H9 (cell line): ENCODE data around the gene GRID2IP. TPM values are rescaled to one million over a fixed set of nuclear protein-coding genes. Genes with fewer than 3 reads are reported as not detected.
"Not testable (repeated sequence)": the region's sequence is repeated elsewhere in the genome, so short reads cannot be mapped to it uniquely, and the experiment has no call there.

Experiments used
- DNase-seq: peaks from one replicate; pipeline ENCODE4 v3.0.0-alpha.2; 2017
- H2AFZ ChIP-seq: one replicate; pipeline ENCODE4 v1.6.1; 2013; ENCODE audit warnings: mild to moderate bottlenecking, low read length, control low read depth, moderate library complexity
- H2AK5ac ChIP-seq: 2 replicates; pipeline ENCODE4 v1.6.1; 2013; ENCODE audit warnings: low read length, control low read depth, mixed read lengths; ENCODE audit not compliant: insufficient read length
- H2BK120ac ChIP-seq: one replicate; pipeline ENCODE4 v1.6.1; 2013; ENCODE audit warnings: low read depth, mild to moderate bottlenecking, low read length, control low read depth, inconsistent platforms; ENCODE audit not compliant: poor library complexity, severe bottlenecking
- H2BK12ac ChIP-seq: 2 replicates; pipeline ENCODE4 v1.6.1; 2013; ENCODE audit warnings: low read length, control low read depth, mixed read lengths, low read depth; ENCODE audit not compliant: insufficient read length
- H2BK15ac ChIP-seq: 2 replicates; pipeline ENCODE4 v1.6.1; 2013; ENCODE audit warnings: low read depth, low read length, control low read depth
- H2BK20ac ChIP-seq: one replicate; pipeline ENCODE4 v1.6.1; 2013; ENCODE audit warnings: low read depth, mild to moderate bottlenecking, low read length, control low read depth, inconsistent platforms; ENCODE audit not compliant: poor library complexity, severe bottlenecking
- H2BK5ac ChIP-seq: 2 replicates; pipeline ENCODE4 v1.6.1; 2013; ENCODE audit warnings: low read length, control low read depth, mixed read lengths; ENCODE audit not compliant: insufficient read length
- H3K14ac ChIP-seq: 2 replicates; pipeline ENCODE4 v1.6.1; 2013; ENCODE audit warnings: low read length, control low read depth; ENCODE audit not compliant: insufficient read depth
- H3K18ac ChIP-seq: 2 replicates; pipeline ENCODE4 v1.6.1; 2013; ENCODE audit warnings: low read depth, mild to moderate bottlenecking, mixed read lengths, low read length, control low read depth; ENCODE audit not compliant: insufficient read length
- H3K23ac ChIP-seq: 2 replicates; pipeline ENCODE4 v1.6.1; 2013; ENCODE audit warnings: low read length, control low read depth, mixed read lengths, low read depth; ENCODE audit not compliant: insufficient read length
- H3K23me2 ChIP-seq: 2 replicates; pipeline ENCODE4 v1.6.1; 2013; ENCODE audit warnings: low read depth, mild to moderate bottlenecking, mixed read lengths, low read length, control low read depth; ENCODE audit not compliant: insufficient read length, poor library complexity, severe bottlenecking
- H3K27ac ChIP-seq: 2 replicates; pipeline ENCODE4 v1.5.1; 2013; ENCODE audit warnings: low read length, control low read depth, mixed read lengths, low read depth; ENCODE audit not compliant: insufficient read length
- H3K27me3 ChIP-seq: 2 replicates; pipeline ENCODE4 v1.6.1; 2013; ENCODE audit warnings: low read length, control low read depth, inconsistent platforms; ENCODE audit not compliant: insufficient read depth
- H3K4ac ChIP-seq: 2 replicates; pipeline ENCODE4 v1.6.1; 2013; ENCODE audit warnings: low read depth, mild to moderate bottlenecking, control low read depth, inconsistent platforms, low read length, moderate library complexity
- H3K4me1 ChIP-seq: 2 replicates; pipeline ENCODE4 v1.6.1; 2013; ENCODE audit warnings: low read length, control low read depth, inconsistent platforms; ENCODE audit not compliant: insufficient read depth
- H3K4me2 ChIP-seq: 2 replicates; pipeline ENCODE4 v1.6.1; 2013; ENCODE audit warnings: low read length, control low read depth, mixed read lengths; ENCODE audit not compliant: insufficient read length, insufficient read depth
- H3K56ac ChIP-seq: 2 replicates; pipeline ENCODE4 v1.6.1; 2013; ENCODE audit warnings: low read depth, mild to moderate bottlenecking, mixed read lengths, low read length, control low read depth; ENCODE audit not compliant: insufficient read length
- H3K79me1 ChIP-seq: 2 replicates; pipeline ENCODE4 v1.6.1; 2013; ENCODE audit warnings: low read depth, mild to moderate bottlenecking, moderate library complexity, low read length, control low read depth, inconsistent platforms; ENCODE audit not compliant: insufficient read depth, poor library complexity, severe bottlenecking
- H3K79me2 ChIP-seq: 2 replicates; pipeline ENCODE4 v1.6.1; 2013; ENCODE audit warnings: low read length, control low read depth, inconsistent platforms; ENCODE audit not compliant: insufficient read depth
- H3K9ac ChIP-seq: 2 replicates; pipeline ENCODE4 v1.6.1; 2013; ENCODE audit warnings: low read length, control low read depth, mixed read lengths; ENCODE audit not compliant: insufficient read length; ENCODE audit errors: extremely low read depth
- H3K9me3 ChIP-seq: one replicate; pipeline ENCODE4 v1.6.1; 2013; ENCODE audit warnings: low read depth, low read length, inconsistent platforms; ENCODE audit not compliant: control insufficient read depth
- H3T11ph ChIP-seq: one replicate; pipeline ENCODE4 v1.6.1; 2013; ENCODE audit warnings: mild to moderate bottlenecking, low read length, control low read depth, inconsistent platforms
- H4K20me1 ChIP-seq: one replicate; pipeline ENCODE4 v1.6.1; 2013; ENCODE audit not compliant: control insufficient read depth, insufficient read length, insufficient read depth
- H4K5ac ChIP-seq: 2 replicates; pipeline ENCODE4 v1.6.1; 2013; ENCODE audit warnings: low read depth, mild to moderate bottlenecking, mixed read lengths, low read length, control low read depth; ENCODE audit not compliant: insufficient read length
- H4K8ac ChIP-seq: replicated peaks from 2 replicates; pipeline ENCODE4 v1.6.1; 2013; ENCODE audit warnings: low read length, control low read depth, mixed read lengths, low read depth; ENCODE audit not compliant: insufficient read length
- H4K91ac ChIP-seq: 2 replicates; pipeline ENCODE4 v1.6.1; 2013; ENCODE audit warnings: low read depth, mild to moderate bottlenecking, moderate library complexity, mixed read lengths, low read length, control low read depth; ENCODE audit not compliant: insufficient read length
- H3K27ac Mint-ChIP-seq, 3 experiments: 2 replicates in 2 of 3; 3 replicates in 1 of 3; pipeline ENCODE4 v1.8.0; 2020 to 2021; ENCODE audit warnings: mixed read lengths in 3 of 3, mild to moderate bottlenecking in 1 of 3, moderate library complexity in 1 of 3
- H3K27me3 Mint-ChIP-seq: 2 replicates; pipeline ENCODE4 v1.8.0; 2021; ENCODE audit warnings: low read depth, mild to moderate bottlenecking, moderate library complexity, mixed read lengths
- H3K36me3 Mint-ChIP-seq, 3 experiments: 2 replicates in 2 of 3; 3 replicates in 1 of 3; pipeline ENCODE4 v1.8.0; 2020 to 2021; ENCODE audit warnings: low read depth in 3 of 3, mixed read lengths in 3 of 3; ENCODE audit not compliant: insufficient read depth in 1 of 3
- H3K4me1 Mint-ChIP-seq, 2 experiments: 2 replicates each; pipeline ENCODE4 v1.8.0; 2020; ENCODE audit warnings: mixed read lengths in 2 of 2
- H3K4me3 Mint-ChIP-seq, 2 experiments: 2 replicates in 1 of 2; 3 replicates in 1 of 2; pipeline ENCODE4 v1.8.0; 2020 to 2021; ENCODE audit warnings: mild to moderate bottlenecking in 2 of 2, mixed read lengths in 2 of 2, moderate library complexity in 1 of 2
- H3K9me3 Mint-ChIP-seq, 2 experiments: 2 replicates in 1 of 2; 3 replicates in 1 of 2; pipeline ENCODE4 v1.8.0; 2020; ENCODE audit warnings: mild to moderate bottlenecking in 2 of 2, mixed read lengths in 2 of 2, moderate library complexity in 1 of 2
- WGBS: extraction: QIAGEN DNeasy Blood & Tissue Kit; methylation state at CpG from one replicate; pipeline ENCODE4 v1.1.7; 2013; ENCODE audit warnings: missing lambda C conversion rate, low lambda C conversion rate, mixed read lengths; ENCODE audit not compliant: insufficient read length; ENCODE audit errors: extremely low coverage; 5-methylcytosine and 5-hydroxymethylcytosine counted together
- total RNA-seq: library from RNA; stranded (reverse); gene quantifications from 2 replicates; pipeline ENCODE4 v1.2.1, GENCODE V29; 2021

The GRID2IP gene
- total RNA-seq, 1 experiment from 2014 or later = 1.7 TPM

DNA sequence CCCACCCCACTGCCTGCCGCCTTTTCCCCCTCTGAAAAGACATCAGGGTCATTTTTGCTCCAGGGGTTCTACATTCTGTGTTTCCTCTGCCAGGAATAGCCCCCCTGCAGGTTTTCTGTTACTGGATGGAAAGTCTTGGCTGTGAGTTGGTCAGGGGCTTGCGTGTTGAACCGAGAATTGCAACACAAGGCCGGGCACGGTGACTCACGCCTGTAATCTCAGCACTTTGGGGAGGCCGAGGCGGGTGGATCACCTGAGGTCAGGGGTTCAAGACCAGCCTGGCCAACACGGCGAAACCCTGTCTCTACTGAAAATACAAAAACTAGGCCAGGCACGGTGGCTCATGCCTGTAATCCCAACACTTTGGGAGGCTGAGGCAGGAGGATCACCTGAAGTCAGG is 101.4 kb downstream of the GRID2IP start:
- not testable (repeated sequence) for H3K56ac ChIP-seq, H3K4me3 Mint-ChIP-seq, H3K27ac Mint-ChIP-seq

More for the DNA sequence above, 101.4 kb downstream of the GRID2IP start:
- not testable (repeated sequence) for H3T11ph ChIP-seq, H3K9me3 Mint-ChIP-seq, H3K27ac ChIP-seq, H3K4me1 Mint-ChIP-seq, H2BK5ac ChIP-seq, H3K27me3 ChIP-seq, H3K9me3 ChIP-seq, H2BK20ac ChIP-seq, H3K18ac ChIP-seq, H2BK120ac ChIP-seq, H3K23me2 ChIP-seq, H4K20me1 ChIP-seq, H2BK12ac ChIP-seq, H3K4ac ChIP-seq, H3K79me1 ChIP-seq, DNase-seq, H3K23ac ChIP-seq, H2AFZ ChIP-seq, H3K79me2 ChIP-seq, H4K8ac ChIP-seq, H3K4me2 ChIP-seq, H4K91ac ChIP-seq, H3K9ac ChIP-seq, H4K5ac ChIP-seq, H2BK15ac ChIP-seq, H2AK5ac ChIP-seq, H3K27me3 Mint-ChIP-seq, H3K14ac ChIP-seq, H3K4me1 ChIP-seq
- no CpG with 5 or more reads among the region's 11 CpGs for WGBS
- H3K36me3 Mint-ChIP-seq = peaks cover 10 to 19% (median 13%) of the 10 kb centered on the region in 3 experiments
